DMS114 treated with DMSO at 0.1 percent for 48 hours (cell line): Measurements from ENCODE around the gene IFT88.

Experiments
- DNase-seq: peaks from one replicate; lab custom pipeline; 2025; ENCODE audit not compliant: unreplicated experiment; lab: John Stamatoyannopoulos, UW

IFT88 gene

GRCh38 chr13:20565115-20565736, 1.7 kb upstream of the IFT88 start:
- DNase-seq = no peak

- DNase-seq = peak; percentile 38
Measured at GRCh38 chr13:20566468-20566897, 474 bp upstream of the IFT88 start.

GRCh38 chr13:20567881-20568528, 1.0 kb downstream of the IFT88 start:
- DNase-seq = no peak

GRCh38 chr13:20570517-20570916, 3.6 kb downstream of the IFT88 start:
- no peak for DNase-seq

- no peak for DNase-seq
Measured at GRCh38 chr13:20571676-20572075, 4.7 kb downstream of the IFT88 start.

GRCh38 chr13:20573186-20573585, 6.2 kb downstream of the IFT88 start:
- no peak for DNase-seq

- no peak for DNase-seq
Measured at GRCh38 chr13:20573636-20574035, 6.7 kb downstream of the IFT88 start.

- no peak for DNase-seq
Measured at GRCh38 chr13:20579191-20579590, 12.2 kb downstream of the IFT88 start.

GRCh38 chr13:20580257-20580656, 13.3 kb downstream of the IFT88 start:
- no peak for DNase-seq

GRCh38 chr13:20582026-20582425, 15.1 kb downstream of the IFT88 start:
- DNase-seq = no peak

- no peak for DNase-seq
Measured at GRCh38 chr13:20583803-20584293, 16.9 kb downstream of the IFT88 start.

- no peak for DNase-seq
Measured at GRCh38 chr13:20585371-20585770, 18.4 kb downstream of the IFT88 start.

- no peak for DNase-seq
Measured at GRCh38 chr13:20588529-20589110, 21.7 kb downstream of the IFT88 start.

GRCh38 chr13:20590561-20590960, 23.6 kb downstream of the IFT88 start:
- no peak for DNase-seq

GRCh38 chr13:20592606-20593005, 25.6 kb downstream of the IFT88 start:
- DNase-seq = no peak

GRCh38 chr13:20594280-20594679, 27.3 kb downstream of the IFT88 start:
- DNase-seq = no peak

GRCh38 chr13:20607015-20607414, 40.1 kb downstream of the IFT88 start:
- no peak for DNase-seq

- no peak for DNase-seq
Measured at GRCh38 chr13:20608438-20609020, 41.6 kb downstream of the IFT88 start.

GRCh38 chr13:20609145-20609544, 42.2 kb downstream of the IFT88 start:
- DNase-seq = no peak

- no peak for DNase-seq
Measured at GRCh38 chr13:20610006-20610405, 43.0 kb downstream of the IFT88 start.

GRCh38 chr13:20616059-20616797, 49.3 kb downstream of the IFT88 start:
- no peak for DNase-seq
